OCI-M2 (cell line): Measurements from ENCODE around the gene TOPAZ1.
"Not testable (repeated sequence)": the region's sequence is repeated elsewhere in the genome, so short reads cannot be mapped to it uniquely, and the experiment has no call there.

Experiments used
- DNase-seq: peaks from one replicate; lab custom pipeline; 2025; ENCODE audit not compliant: unreplicated experiment; lab: John Stamatoyannopoulos, UW

Gene TOPAZ1

DNA sequence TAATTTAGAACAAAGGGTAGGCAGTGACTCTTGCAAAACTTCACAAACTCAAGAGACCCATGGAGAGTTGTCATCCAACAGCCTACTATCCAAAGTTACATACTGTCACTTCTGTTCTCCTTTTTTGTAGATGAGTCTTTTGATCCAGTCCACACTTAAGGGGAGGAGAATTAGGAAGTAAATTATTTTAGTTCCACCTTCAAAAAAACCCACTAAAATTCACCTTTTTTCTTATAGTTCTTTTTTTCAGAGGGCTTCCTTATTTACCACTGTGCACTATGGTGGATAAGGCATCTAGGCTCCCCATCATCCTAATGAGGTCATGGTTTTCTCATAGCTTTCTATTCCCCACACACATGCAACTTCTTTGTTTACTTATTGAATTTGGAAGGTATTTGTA lies 88.3 kb downstream of the TOPAZ1 start:
- no peak for DNase-seq

GRCh38 chr3:44330444-44330843 lies 88.8 kb downstream of the TOPAZ1 start:
- no peak for DNase-seq

GRCh38 chr3:44334326-44334725 lies 92.6 kb downstream of the TOPAZ1 start:
- DNase-seq: no peak

- no peak for DNase-seq
These were observed 95.6 kb downstream of the TOPAZ1 start for GRCh38 chr3:44337248-44337785.

GRCh38 chr3:44338010-44338827 lies 96.5 kb downstream of the TOPAZ1 start, which contains the start of gene TCAIM:
TSS of gene TCAIM (plus strand) at chr3:44338766. CDS start at chr3:44354783, 16,017 bp downstream.
- DNase-seq: peak; percentile 86

DNA sequence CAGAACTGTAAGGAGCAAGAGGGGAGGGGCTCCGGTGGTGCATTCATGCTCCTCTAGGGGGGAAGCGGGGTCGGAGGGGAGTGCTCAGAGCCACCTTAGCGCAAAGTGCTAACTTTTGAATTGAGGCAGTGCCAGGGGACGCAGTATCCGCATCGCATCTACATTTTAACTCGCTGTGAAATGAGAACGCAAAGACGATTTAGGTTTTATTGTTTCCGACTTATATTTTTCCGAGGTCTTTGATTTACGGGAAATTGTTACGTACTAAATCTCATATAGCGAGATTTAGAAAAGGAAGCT lies 97.1 kb downstream of the TOPAZ1 start:
- DNase-seq: no peak

GRCh38 chr3:44339181-44340057 lies 97.7 kb downstream of the TOPAZ1 start:
- DNase-seq: no peak

DNA sequence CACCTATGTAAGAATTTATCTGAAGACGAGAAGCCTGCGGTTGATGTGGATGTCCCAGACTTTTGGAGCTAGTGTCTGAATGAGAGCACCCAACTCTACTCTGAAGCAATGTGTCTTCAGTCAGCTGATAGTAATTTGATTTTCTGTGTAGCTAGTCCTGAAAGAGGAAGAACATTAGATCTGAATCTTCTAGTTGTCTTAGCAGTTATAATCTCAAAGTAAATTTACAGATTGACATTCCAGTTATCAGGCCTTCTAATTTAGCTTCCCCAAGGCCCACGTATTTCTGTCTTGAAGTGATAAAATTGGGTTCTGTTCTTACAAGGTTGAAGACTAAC lies 98.3 kb downstream of the TOPAZ1 start:
- no peak for DNase-seq

DNA sequence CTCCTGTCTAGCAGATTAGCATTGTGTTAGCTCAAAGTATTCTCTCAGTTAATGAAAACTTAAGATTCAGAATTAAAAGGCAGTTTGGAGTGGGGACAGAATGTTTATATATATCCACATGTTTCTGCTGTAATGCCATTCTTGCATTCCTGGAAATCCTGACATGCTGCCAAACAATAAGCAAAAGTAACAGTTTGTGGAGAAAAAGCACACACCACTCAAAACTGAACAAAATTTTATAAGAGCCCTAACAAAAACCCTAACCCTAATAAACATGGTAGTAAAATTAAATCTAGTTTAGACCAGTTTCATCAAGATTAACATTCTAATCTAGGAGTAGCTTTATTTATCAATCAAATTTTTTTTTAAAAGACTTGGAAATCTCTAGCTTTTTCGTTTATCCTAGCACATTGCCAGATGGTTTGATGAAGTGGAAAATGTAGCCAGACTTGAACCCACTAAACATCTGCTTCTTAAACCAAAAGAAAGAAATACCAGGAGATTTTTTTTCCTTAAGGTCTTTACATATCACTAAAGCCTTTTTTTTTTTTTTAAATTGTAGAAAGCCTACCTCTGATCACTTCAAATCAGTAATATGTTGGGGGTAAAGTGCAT lies 100.6 kb downstream of the TOPAZ1 start:
- no peak for DNase-seq

DNA sequence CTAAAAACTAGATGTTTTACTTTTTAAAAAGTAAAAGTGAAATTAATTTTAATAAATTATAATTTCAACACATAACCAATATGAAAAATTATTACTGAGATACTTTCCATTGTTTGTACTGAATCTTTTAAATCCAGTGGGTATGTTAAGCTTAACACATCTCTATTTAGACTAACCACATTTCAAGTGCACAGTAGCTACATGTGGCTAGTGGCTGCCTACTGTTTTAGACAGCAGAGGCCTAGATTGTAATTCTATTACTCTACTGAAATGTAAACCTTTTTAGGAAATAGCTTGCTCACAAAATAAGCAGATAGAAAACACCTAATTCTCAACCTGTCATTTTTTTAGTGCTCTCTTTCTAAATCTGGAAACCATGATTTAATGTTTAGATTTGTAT lies 101.7 kb downstream of the TOPAZ1 start:
- DNase-seq: no peak

- DNase-seq: not testable (repeated sequence)
These were observed 104.9 kb downstream of the TOPAZ1 start for GRCh38 chr3:44346590-44346989.

GRCh38 chr3:44348993-44349392 lies 107.3 kb downstream of the TOPAZ1 start:
- no peak for DNase-seq

DNA sequence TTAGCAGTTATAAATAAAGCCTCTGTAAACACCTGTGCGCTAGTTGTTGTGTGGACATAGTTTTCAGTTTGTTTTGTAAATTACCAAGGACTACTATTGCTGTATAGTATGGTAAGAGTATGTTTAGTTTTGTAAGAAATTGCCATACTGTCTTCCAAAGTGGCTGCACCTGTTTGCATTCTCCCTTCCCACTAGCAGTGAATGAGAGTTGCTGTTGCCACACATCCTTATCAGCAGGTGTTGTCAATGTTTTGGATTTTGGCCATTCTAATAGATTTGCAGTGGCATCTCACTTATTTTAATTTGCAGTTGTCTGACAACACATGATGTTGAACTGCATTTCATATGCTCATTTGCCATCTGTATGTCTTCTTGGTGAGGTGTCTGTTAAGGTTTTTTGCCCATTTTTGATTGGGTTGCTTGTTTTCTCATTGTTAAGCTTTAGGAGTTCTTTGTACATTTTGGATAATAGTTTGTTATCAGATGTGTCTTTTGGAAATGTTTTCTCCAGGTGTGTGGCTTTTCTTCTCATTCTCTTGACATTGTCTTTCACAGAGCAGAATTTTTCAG lies 111.8 kb downstream of the TOPAZ1 start:
- no peak for DNase-seq

- DNase-seq: no peak
These were observed 113.8 kb downstream of the TOPAZ1 start for GRCh38 chr3:44355362-44356033.

DNA sequence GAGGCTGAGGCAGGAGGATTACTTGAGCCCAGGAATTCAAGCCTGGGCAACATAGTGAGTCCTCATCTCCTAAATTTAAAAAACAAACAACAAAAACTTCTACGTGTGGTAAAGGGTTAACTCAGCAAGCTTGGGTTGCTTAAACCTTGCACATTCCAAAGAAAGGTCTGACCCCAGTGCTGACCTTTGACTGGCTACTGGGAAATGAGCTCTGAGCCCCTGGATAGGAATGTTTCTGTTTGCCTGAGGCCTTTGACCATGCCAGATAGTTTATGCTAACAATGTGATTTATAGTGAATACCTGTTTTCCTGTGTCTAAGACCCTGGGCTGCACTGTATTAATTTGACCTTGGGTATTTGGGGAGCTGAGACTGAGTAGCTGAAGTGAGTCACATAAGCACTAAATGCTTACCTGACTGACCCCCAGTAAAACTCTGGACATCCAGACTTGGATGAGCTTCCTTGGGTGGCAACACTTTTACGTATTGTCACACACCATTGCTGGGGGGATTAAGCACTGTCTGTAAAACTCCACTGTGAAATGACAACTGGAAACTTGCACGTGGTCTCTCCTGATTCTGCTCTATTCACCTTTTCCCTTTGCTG lies 117.6 kb downstream of the TOPAZ1 start:
- no peak for DNase-seq

DNA sequence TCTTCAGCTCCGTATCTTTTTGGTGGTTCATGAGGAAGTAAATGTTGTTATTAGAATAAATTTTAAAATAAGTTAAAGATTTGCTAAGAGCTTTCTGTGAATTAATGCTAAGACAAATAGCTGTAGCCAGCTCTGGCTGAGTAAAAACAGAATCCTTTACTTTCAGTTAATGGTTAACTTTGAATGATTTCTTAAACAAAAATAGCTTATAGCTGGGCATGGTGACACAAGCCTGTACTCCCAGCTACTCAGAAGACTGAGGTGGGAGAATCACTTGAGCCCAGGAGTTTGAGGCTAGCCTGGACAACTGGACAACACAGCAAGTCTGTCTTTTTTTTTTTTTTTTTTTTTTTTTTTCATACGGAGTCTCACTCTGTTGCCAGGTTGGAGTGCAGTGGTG lies 121.9 kb downstream of the TOPAZ1 start:
- no peak for DNase-seq

- DNase-seq: no peak
These were observed 124.3 kb downstream of the TOPAZ1 start for GRCh38 chr3:44365952-44366351.

GRCh38 chr3:44375450-44375849 lies 133.8 kb downstream of the TOPAZ1 start:
- no peak for DNase-seq
